ENCODE measurements around the gene KCNIP2.

Gene KCNIP2

GRCh38 chr10:101851411-101852116 lies 8.0 kb upstream of the KCNIP2 start:
- TF ChIP-seq CTCF (IDR thresholded peaks at IDR 0.05; ENCODE audit: insufficient read depth, low read depth, low read length, missing control alignments) = no peak
- H3K4me3 ChIP-seq (ENCODE audit: low read depth, low read length) = no peak overlapping the region
- DNase-seq (ENCODE audit: low read depth) = no peak

GRCh38 chr10:101850749-101851148 lies 7.1 kb upstream of the KCNIP2 start:
- TF ChIP-seq CTCF (IDR thresholded peaks at IDR 0.05; ENCODE audit: insufficient read depth, low read depth, low read length, missing control alignments) = no peak
- H3K4me3 ChIP-seq (ENCODE audit: low read depth, low read length) = no peak overlapping the region
- DNase-seq (ENCODE audit: low read depth) = no peak

- H3K4me3 ChIP-seq (ENCODE audit: low read depth, low read length) = no peak overlapping the region
- no peak for TF ChIP-seq CTCF (IDR thresholded peaks at IDR 0.05; ENCODE audit: insufficient read depth, low read depth, low read length, missing control alignments)
- no peak for DNase-seq (ENCODE audit: low read depth)
Measured at GRCh38 chr10:101848894-101849351, 5.3 kb upstream of the KCNIP2 start.

DNA sequence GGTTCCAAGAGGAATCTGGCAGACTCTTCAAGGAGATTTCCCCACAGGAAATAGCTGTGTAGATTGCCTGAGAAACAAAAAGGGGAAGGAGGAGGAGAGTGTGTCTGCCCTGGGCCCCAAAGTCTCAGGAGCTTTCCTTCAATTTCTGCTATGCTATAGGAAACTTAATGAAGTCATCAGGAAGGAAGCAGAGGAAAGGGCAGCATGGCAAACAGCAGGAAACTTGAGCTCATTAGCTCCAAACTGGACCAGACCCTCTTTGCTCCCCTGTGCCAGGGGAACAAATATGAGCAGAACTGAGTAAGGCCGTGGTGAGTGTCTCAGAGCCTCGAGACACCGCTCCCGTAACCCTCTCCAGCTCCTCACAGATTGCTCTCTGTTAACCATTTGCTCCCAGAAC lies 4.8 kb upstream of the KCNIP2 start:
- no peak overlapping the region for H3K4me3 ChIP-seq (ENCODE audit: low read depth, low read length)
- TF ChIP-seq CTCF (IDR thresholded peaks at IDR 0.05; ENCODE audit: insufficient read depth, low read depth, low read length, missing control alignments) = no peak
- no peak for DNase-seq (ENCODE audit: low read depth)

GRCh38 chr10:101845893-101846292 lies 2.3 kb upstream of the KCNIP2 start:
- DNase-seq (ENCODE audit: low read depth) = no peak
- no peak for TF ChIP-seq CTCF (IDR thresholded peaks at IDR 0.05; ENCODE audit: insufficient read depth, low read depth, low read length, missing control alignments)
- H3K4me3 ChIP-seq (ENCODE audit: low read depth, low read length) = no peak overlapping the region

DNA sequence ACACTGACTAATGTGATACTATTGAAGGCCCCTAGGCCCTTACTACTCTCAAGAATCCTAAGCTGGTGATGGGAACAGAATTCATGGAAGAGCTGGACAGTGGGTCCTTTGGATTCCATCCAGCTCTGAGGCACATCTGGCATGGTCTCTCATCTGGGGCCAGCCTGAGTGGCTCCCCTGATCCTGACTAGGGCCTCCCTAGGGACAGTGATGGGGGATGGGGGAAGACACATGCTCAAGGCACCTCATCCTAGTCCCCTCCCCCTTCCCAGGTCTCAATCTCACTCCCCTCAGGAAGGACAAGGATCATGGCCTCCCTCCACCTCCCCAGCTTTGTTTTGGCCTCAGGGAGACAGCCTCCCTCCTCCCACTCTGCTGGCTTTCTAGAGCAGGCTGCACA lies 1.8 kb downstream of the KCNIP2 start:
- no peak overlapping the region for H3K4me3 ChIP-seq (ENCODE audit: low read depth, low read length)
- TF ChIP-seq CTCF (IDR thresholded peaks at IDR 0.05; ENCODE audit: insufficient read depth, low read depth, low read length, missing control alignments) = no peak
- DNase-seq (ENCODE audit: low read depth) = no peak
